ENCODE measurements around the gene DOK4.
"Not testable (repeated sequence)": the region's sequence is repeated elsewhere in the genome, so short reads cannot be mapped to it uniquely, and the experiment has no call there.

Gene DOK4

GRCh38 chr16:57445510-57445909 is 40.8 kb downstream of the DOK4 start:
- no peak for DNase-seq (ENCODE audit: low read depth)

- peak; percentile 13 for DNase-seq (ENCODE audit: low read depth)
Observed at GRCh38 chr16:57444711-57445110, 41.6 kb downstream of the DOK4 start.

GRCh38 chr16:57440551-57440950 is 45.7 kb downstream of the DOK4 start:
- not testable (repeated sequence) for DNase-seq (ENCODE audit: low read depth)

- not testable (repeated sequence) for DNase-seq (ENCODE audit: low read depth)
Observed at GRCh38 chr16:57439947-57440346, 46.3 kb downstream of the DOK4 start.

- no peak for DNase-seq (ENCODE audit: low read depth)
Observed at GRCh38 chr16:57435838-57436237, 50.5 kb downstream of the DOK4 start.

- no peak for DNase-seq (ENCODE audit: low read depth)
Observed at GRCh38 chr16:57434003-57434402, 52.3 kb downstream of the DOK4 start.

- DNase-seq (ENCODE audit: low read depth) = no peak
Observed at GRCh38 chr16:57432989-57433388, 53.3 kb downstream of the DOK4 start.

- DNase-seq (ENCODE audit: low read depth) = no peak
Observed at GRCh38 chr16:57432505-57432904, 53.8 kb downstream of the DOK4 start.

- no peak for DNase-seq (ENCODE audit: low read depth)
Observed at GRCh38 chr16:57430955-57431354, 55.3 kb downstream of the DOK4 start.

- DNase-seq (ENCODE audit: low read depth) = no peak
Observed at GRCh38 chr16:57427824-57428223, 58.5 kb downstream of the DOK4 start.

GRCh38 chr16:57427307-57427706 is 59.0 kb downstream of the DOK4 start:
- no peak for DNase-seq (ENCODE audit: low read depth)

GRCh38 chr16:57426356-57426755 is 59.9 kb downstream of the DOK4 start:
- no peak for DNase-seq (ENCODE audit: low read depth)

- no peak for DNase-seq (ENCODE audit: low read depth)
Observed at GRCh38 chr16:57424583-57424982, 61.7 kb downstream of the DOK4 start.

GRCh38 chr16:57423152-57423551 is 63.1 kb downstream of the DOK4 start:
- DNase-seq (ENCODE audit: low read depth) = no peak

GRCh38 chr16:57422026-57422944 is 64.0 kb downstream of the DOK4 start:
- DNase-seq (ENCODE audit: low read depth) = peak; percentile 70
